Endodermal cell (in vitro differentiated cells): ENCODE results near the gene CNTN1. TPM values are rescaled to one million over a fixed set of nuclear protein-coding genes. Genes with fewer than 3 reads are reported as not detected.
"Not testable (repeated sequence)": the region's sequence is repeated elsewhere in the genome, so short reads cannot be mapped to it uniquely, and the experiment has no call there.

ENCODE experiments used
- DNase-seq: peaks from one replicate; pipeline ENCODE4 v3.0.0-alpha.2; 2017
- H3K27ac ChIP-seq: 2 replicates; pipeline ENCODE4 v1.5.1; 2013; ENCODE audit warnings: mild to moderate bottlenecking, low read depth, low read length, moderate library complexity
- H3K27me3 ChIP-seq: 2 replicates; pipeline ENCODE4 v1.6.1; 2013; ENCODE audit warnings: mild to moderate bottlenecking, low read length, moderate library complexity; ENCODE audit not compliant: insufficient read depth, control insufficient read depth, poor library complexity, severe bottlenecking
- H3K36me3 ChIP-seq: 2 replicates; pipeline ENCODE4 v1.7.0; 2013; ENCODE audit warnings: mild to moderate bottlenecking, low read length, moderate library complexity; ENCODE audit not compliant: control insufficient read depth, insufficient read depth
- H3K4me1 ChIP-seq: one replicate; pipeline ENCODE4 v1.7.0; 2013; ENCODE audit warnings: low read length; ENCODE audit not compliant: control insufficient read depth, insufficient read depth
- H3K4me3 ChIP-seq: 2 replicates; pipeline ENCODE4 v1.5.1; 2013; ENCODE audit warnings: mild to moderate bottlenecking, low read length, moderate library complexity
- H3K9ac ChIP-seq: 2 replicates; pipeline ENCODE4 v1.6.1; 2013; ENCODE audit warnings: mild to moderate bottlenecking, low read length, moderate library complexity; ENCODE audit not compliant: poor library complexity, severe bottlenecking; ENCODE audit errors: extremely low read depth
- H3K9me3 ChIP-seq: 2 replicates; pipeline ENCODE4 v1.6.1; 2013; ENCODE audit warnings: mild to moderate bottlenecking, low read length, moderate library complexity; ENCODE audit not compliant: control insufficient read depth
- H3K27ac Mint-ChIP-seq: 2 replicates; pipeline ENCODE4 v1.8.0; 2020; ENCODE audit warnings: mixed read lengths
- H3K27me3 Mint-ChIP-seq: 2 replicates; pipeline ENCODE4 v1.8.0; 2021; ENCODE audit warnings: mild to moderate bottlenecking, mixed read lengths; ENCODE audit not compliant: insufficient read depth
- H3K36me3 Mint-ChIP-seq: 2 replicates; pipeline ENCODE4 v1.8.0; 2020; ENCODE audit warnings: low read depth, mixed read lengths
- H3K4me1 Mint-ChIP-seq: 2 replicates; pipeline ENCODE4 v1.8.0; 2020; ENCODE audit warnings: mixed read lengths
- H3K4me3 Mint-ChIP-seq: 2 replicates; pipeline ENCODE4 v1.8.0; 2020; ENCODE audit warnings: mild to moderate bottlenecking, moderate library complexity, mixed read lengths
- H3K9me3 Mint-ChIP-seq: 2 replicates; pipeline ENCODE4 v1.8.0; 2020; ENCODE audit warnings: mild to moderate bottlenecking, mixed read lengths
- CTCF ChIP-seq: fragments of 200-600 bp; sonication (generic); conservative IDR thresholded peaks from 2 replicates; pipeline ENCODE4 v1.5.0; 2021; ENCODE audit warnings: antibody characterized with exemption, mild to moderate bottlenecking
- WGBS, 2 experiments: methylation state at CpG; one replicate each; pipeline versions ENCODE4 v1.1.5 to v1.1.7; 2013; ENCODE audit warnings: missing lambda C conversion rate in 2 of 2, mixed read lengths in 1 of 2; ENCODE audit not compliant: insufficient coverage in 1 of 2, insufficient read length in 1 of 2; 5-methylcytosine and 5-hydroxymethylcytosine counted together
- total RNA-seq, 2 donors: library from RNA; stranded (reverse); fragmentation: NEBNext Ultra II Directional in 1 of 2; extraction: Animal tissue kit (Norgen Biotek cat#: 25700) in 1 of 2; gene quantifications; 2 replicates in 1 of 2; 3 replicates in 1 of 2; pipeline ENCODE4 v1.2.1, GENCODE V29; 2021

Gene CNTN1
- total RNA-seq, 2 donors from 2014 or later = 8.4 to 8.6 TPM

DNA sequence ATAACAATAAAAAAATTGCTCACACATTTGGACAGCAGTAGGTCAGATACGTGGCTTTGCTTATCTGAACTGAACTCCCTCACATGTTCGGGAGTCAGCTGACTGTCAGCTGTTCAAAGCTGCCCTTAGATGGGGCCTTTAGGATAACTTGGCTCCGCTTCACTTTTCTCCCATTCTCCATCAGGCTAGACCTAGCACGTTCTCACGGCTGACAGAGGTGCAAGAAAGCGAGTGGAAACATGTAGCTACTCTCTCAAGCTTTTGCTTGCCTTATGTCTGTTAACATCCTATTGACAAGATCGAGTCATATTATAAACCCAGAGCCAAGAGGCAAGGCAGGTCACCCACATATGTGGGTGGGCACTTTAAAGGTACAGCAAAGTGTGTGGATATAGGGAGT is 383.9 kb downstream of the CNTN1 start:
- Mint-ChIP-seq H3K27me3 (no peaks in the 10 kb centered on the region), H3K9me3 (peaks cover 17% of the 10 kb centered on the region), H3K36me3 (no peaks in the 10 kb centered on the region), H3K4me3 (no peak overlapping the region), H3K27ac (no peak overlapping the region), H3K4me1 (no peaks in the 10 kb centered on the region)
- 87 to 92% methylated on average over 6 to 7 of the region's 7 CpGs for WGBS, 2 experiments
- Histone ChIP-seq H3K4me3 (no peak overlapping the region), H3K27me3 (no peaks in the 10 kb centered on the region), H3K4me1 (no peaks in the 10 kb centered on the region), H3K9ac (no peak overlapping the region), H3K27ac (no peak overlapping the region), H3K9me3 (peaks cover 7% of the 10 kb centered on the region), H3K36me3 (no peaks in the 10 kb centered on the region)
- no peak for TF ChIP-seq CTCF
- DNase-seq = no peak

DNA sequence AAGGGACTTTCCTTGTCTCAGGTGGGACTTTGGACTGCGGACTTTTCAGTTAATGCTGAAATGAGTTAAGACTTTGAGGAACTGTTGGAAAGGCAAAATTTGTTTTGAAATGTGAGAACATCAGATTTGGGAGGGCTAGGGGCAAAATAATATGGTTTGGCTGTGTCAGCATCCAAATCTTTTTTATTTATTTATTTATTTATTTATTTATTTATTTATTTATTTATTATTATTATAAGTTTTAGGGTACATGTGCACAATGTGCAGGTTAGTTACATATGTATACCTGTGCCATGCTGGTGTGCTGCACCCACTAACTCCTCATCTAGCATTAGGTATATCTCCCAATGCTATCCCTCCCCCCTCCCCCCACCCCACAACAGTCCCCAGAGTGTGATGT is 389.0 kb downstream of the CNTN1 start:
- not testable (repeated sequence) for H3K27ac ChIP-seq, H3K9ac ChIP-seq, H3K9me3 ChIP-seq, H3K36me3 Mint-ChIP-seq, H3K4me3 ChIP-seq, H3K4me3 Mint-ChIP-seq, H3K4me1 Mint-ChIP-seq, H3K27me3 ChIP-seq, DNase-seq, H3K27me3 Mint-ChIP-seq, H3K36me3 ChIP-seq, H3K27ac Mint-ChIP-seq, H3K4me1 ChIP-seq
- WGBS, 2 experiments = 0% methylated on average over 1 of the region's 1 CpG
- H3K9me3 Mint-ChIP-seq = peaks cover 23% of the 10 kb centered on the region

DNA sequence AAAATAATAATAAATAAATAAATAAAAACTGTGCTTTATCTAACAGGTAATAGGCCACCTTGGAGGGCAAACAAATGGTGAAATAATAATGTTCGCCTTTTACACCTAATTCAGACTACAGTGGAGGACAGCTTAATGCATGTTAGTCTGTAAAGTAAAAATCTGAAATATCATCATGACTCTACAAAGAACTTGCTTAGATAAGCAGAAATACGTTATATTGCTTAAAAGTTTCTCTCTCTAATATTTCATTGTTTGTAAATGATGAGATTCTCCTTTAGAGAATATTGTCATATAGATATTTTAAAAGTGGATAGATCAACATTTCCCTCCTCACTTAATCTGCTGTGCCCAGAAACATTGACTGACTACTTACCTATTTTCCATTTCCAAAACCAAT is 397.2 kb downstream of the CNTN1 start:
- TF ChIP-seq CTCF = no peak
- Mint-ChIP-seq H3K4me3 (no peak overlapping the region), H3K36me3 (peaks cover 5% of the 10 kb centered on the region), H3K9me3 (peaks cover 13% of the 10 kb centered on the region), H3K27ac (no peak overlapping the region), H3K4me1 (no peaks in the 10 kb centered on the region), H3K27me3 (no peaks in the 10 kb centered on the region)
- WGBS, 2 experiments = 92 to 100% methylated on average over 1 of the region's 2 CpGs
- Histone ChIP-seq H3K4me1 (no peaks in the 10 kb centered on the region), H3K27ac (no peak overlapping the region), H3K27me3 (no peaks in the 10 kb centered on the region), H3K36me3 (no peaks in the 10 kb centered on the region), H3K9me3 (peaks cover 10% of the 10 kb centered on the region), H3K4me3 (no peak overlapping the region), H3K9ac (no peak overlapping the region)
- no peak for DNase-seq

- no peaks in the 10 kb centered on the region for H3K27me3 Mint-ChIP-seq
- H3K4me1 Mint-ChIP-seq = no peaks in the 10 kb centered on the region
- H3K36me3 ChIP-seq = no peaks in the 10 kb centered on the region
- no peak overlapping the region for H3K27ac ChIP-seq
- no peak for TF ChIP-seq CTCF
- no peak overlapping the region for H3K27ac Mint-ChIP-seq
- H3K4me3 ChIP-seq = no peak overlapping the region
- WGBS, 2 experiments = 80 to 100% methylated on average over 1 of the region's 1 CpG
- peaks cover 9% of the 10 kb centered on the region for H3K9me3 Mint-ChIP-seq
- no peaks in the 10 kb centered on the region for H3K27me3 ChIP-seq
- no peak for DNase-seq
- no peaks in the 10 kb centered on the region for H3K4me1 ChIP-seq
- peaks cover 5% of the 10 kb centered on the region for H3K36me3 Mint-ChIP-seq
- H3K9ac ChIP-seq = no peak overlapping the region
- H3K9me3 ChIP-seq = peaks cover 10% of the 10 kb centered on the region
- no peak overlapping the region for H3K4me3 Mint-ChIP-seq
These were observed 399.9 kb downstream of the CNTN1 start for GRCh38 chr12:41092115-41092514.
